Neuron (in vitro differentiated cells): ENCODE data around the gene DGCR8.

Source experiments
- H2AFZ ChIP-seq: one replicate; pipeline ENCODE4 v1.6.1; 2013; ENCODE audit warnings: low read depth, mild to moderate bottlenecking, inconsistent platforms, low read length, moderate library complexity
- H3K27me3 ChIP-seq: one replicate; pipeline ENCODE4 v1.6.1; 2013; ENCODE audit warnings: low read length; ENCODE audit not compliant: insufficient read depth
- H3K36me3 ChIP-seq: one replicate; pipeline ENCODE4 v1.6.1; 2013; ENCODE audit warnings: low read length; ENCODE audit not compliant: insufficient read depth
- H3K4me1 ChIP-seq: one replicate; pipeline ENCODE4 v1.6.1; 2013; ENCODE audit warnings: low read length; ENCODE audit not compliant: insufficient read depth
- H3K4me3 ChIP-seq: 2 replicates; pipeline ENCODE4 v1.5.1; 2013; ENCODE audit warnings: mild to moderate bottlenecking, low read length, moderate library complexity
- H3K9me3 ChIP-seq: one replicate; pipeline ENCODE4 v1.6.1; 2013; ENCODE audit warnings: low read length

Gene DGCR8

GRCh38 chr22:20079745-20080444 lies at the start of gene DGCR8:
TSS of gene DGCR8 (plus strand) at chr22:20080241. CDS start at chr22:20085964, 5,723 bp downstream.
- no peaks in the 10 kb centered on the region for H3K9me3 ChIP-seq
- H3K4me1 ChIP-seq = peaks cover 37% of the 10 kb centered on the region
- peaks cover 12% of the 10 kb centered on the region for H3K36me3 ChIP-seq
- peak within 1 kb of the TSS; percentile 79 for H3K4me3 ChIP-seq
- H3K27me3 ChIP-seq = no peaks in the 10 kb centered on the region
- peak within 1 kb of the TSS; percentile 51 for H2AFZ ChIP-seq

GRCh38 chr22:20031732-20032406 lies 48.2 kb upstream of the DGCR8 start:
- H3K4me1 ChIP-seq = no peaks in the 10 kb centered on the region
- no peaks in the 10 kb centered on the region for H3K36me3 ChIP-seq
- no peak overlapping the region for H2AFZ ChIP-seq
- H3K4me3 ChIP-seq = no peak overlapping the region
- no peaks in the 10 kb centered on the region for H3K27me3 ChIP-seq
- no peaks in the 10 kb centered on the region for H3K9me3 ChIP-seq

- Histone ChIP-seq H3K27me3 (no peaks in the 10 kb centered on the region), H2AFZ (no peak overlapping the region), H3K4me3 (no peak overlapping the region), H3K4me1 (no peaks in the 10 kb centered on the region), H3K36me3 (no peaks in the 10 kb centered on the region), H3K9me3 (no peaks in the 10 kb centered on the region)
These were observed 47.5 kb upstream of the DGCR8 start for GRCh38 chr22:20032407-20032991.

DNA sequence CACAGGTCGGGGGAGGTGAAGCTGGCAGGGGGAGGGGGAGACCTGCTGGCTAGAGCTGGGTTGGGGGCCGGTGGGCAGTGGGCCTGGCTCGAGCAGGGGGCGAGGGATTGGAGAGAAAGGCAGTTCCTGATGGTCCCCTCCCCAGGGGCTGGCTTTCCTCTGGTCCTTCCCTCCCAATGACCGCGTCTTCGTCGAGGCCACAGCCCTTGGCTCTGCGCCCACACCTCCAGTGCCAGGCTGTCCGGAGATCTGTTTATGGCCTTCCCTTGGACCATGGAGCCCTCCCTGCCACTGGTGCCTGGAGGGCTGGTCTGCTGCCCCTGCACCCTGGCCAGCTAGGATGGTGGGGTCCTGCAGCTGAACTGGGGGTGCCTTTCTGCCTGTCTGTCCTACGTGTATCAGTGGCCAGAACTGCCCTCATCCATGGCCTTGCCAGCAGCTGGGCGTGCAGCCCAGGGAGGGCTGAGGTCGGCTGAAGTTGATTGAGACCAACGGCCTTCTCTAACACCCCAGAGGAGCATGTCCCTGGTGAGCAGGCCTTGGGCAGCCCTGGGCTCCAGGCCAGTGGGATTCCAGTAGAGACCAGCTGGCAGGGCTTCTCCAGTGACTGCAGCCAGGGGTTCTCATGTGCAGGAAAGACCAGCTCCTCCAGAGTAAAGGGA lies 46.9 kb upstream of the DGCR8 start:
- Histone ChIP-seq H3K36me3 (no peaks in the 10 kb centered on the region), H3K27me3 (no peaks in the 10 kb centered on the region), H3K9me3 (no peaks in the 10 kb centered on the region)

GRCh38 chr22:20034143-20034542 lies 45.9 kb upstream of the DGCR8 start:
- H3K36me3 ChIP-seq = no peaks in the 10 kb centered on the region
- H3K4me3 ChIP-seq = no peak overlapping the region
- H3K27me3 ChIP-seq = no peaks in the 10 kb centered on the region
- H3K9me3 ChIP-seq = no peaks in the 10 kb centered on the region
- no peaks in the 10 kb centered on the region for H3K4me1 ChIP-seq
- H2AFZ ChIP-seq = no peak overlapping the region

More for the DNA sequence above, 46.9 kb upstream of the DGCR8 start:
- Histone ChIP-seq H3K4me3 (no peak overlapping the region), H3K4me1 (no peaks in the 10 kb centered on the region), H2AFZ (no peak overlapping the region)

DNA sequence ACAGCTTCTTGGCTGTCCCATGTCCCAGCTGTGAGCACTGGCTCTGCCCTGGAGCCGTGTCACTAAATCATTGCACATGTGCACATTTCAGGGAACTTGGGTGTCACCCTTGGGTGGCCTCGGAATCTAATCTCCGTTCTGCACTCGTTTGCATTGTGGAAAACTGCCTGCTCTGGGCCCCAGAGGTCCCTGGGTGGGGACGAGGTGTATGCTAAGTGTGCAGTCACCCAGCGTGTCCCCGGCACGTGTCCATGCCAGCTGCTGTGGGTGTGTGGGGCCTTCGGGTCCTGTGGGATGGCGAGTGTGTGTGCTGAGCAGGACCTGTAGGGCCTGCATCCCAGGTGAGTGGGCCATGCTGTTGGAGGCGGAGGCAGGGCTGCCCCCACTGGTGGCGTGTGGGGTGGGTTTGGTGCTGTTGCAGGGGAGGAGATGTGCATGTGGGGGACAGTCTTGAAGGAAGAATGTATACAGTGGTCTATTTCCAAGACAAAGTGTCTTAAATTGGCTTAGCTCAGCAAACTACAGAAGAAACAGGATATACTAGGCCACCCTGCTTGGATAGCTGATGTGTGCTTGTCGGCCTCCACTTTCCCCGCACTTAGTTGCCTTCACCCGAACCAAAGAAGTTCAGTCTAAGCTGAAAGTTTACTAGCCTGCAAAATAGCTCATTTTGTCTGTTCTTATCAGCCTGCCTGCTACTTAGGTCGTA lies 44.5 kb upstream of the DGCR8 start:
- no peaks in the 10 kb centered on the region for H3K27me3 ChIP-seq
- H3K4me1 ChIP-seq = no peaks in the 10 kb centered on the region
- H3K36me3 ChIP-seq = no peaks in the 10 kb centered on the region
- H3K9me3 ChIP-seq = no peaks in the 10 kb centered on the region
- no peak overlapping the region for H3K4me3 ChIP-seq
- H2AFZ ChIP-seq = no peak overlapping the region

DNA sequence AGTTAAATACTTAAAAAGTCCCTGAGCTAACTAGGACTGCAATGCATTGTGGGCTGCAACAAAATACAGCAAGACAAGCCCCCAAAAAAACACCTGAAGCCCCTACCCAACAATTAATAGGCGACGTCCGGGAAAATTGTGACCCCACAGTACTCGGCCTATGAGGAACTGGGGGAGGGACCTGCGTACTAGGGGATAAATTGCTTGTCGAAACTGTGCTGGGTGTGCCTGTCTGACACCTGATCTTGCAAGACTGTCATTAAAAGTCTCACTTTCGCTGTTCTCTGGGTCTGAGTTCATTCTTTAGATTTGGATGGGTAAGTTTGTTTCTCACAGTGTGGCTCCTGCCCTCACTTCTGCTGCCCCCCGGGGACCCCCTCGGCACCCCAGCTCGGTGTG lies 44.0 kb upstream of the DGCR8 start:
- H3K9me3 ChIP-seq = no peaks in the 10 kb centered on the region
- H3K4me1 ChIP-seq = no peaks in the 10 kb centered on the region
- H3K4me3 ChIP-seq = no peak overlapping the region
- no peaks in the 10 kb centered on the region for H3K27me3 ChIP-seq
- H2AFZ ChIP-seq = no peak overlapping the region
- H3K36me3 ChIP-seq = peaks cover 4% of the 10 kb centered on the region

DNA sequence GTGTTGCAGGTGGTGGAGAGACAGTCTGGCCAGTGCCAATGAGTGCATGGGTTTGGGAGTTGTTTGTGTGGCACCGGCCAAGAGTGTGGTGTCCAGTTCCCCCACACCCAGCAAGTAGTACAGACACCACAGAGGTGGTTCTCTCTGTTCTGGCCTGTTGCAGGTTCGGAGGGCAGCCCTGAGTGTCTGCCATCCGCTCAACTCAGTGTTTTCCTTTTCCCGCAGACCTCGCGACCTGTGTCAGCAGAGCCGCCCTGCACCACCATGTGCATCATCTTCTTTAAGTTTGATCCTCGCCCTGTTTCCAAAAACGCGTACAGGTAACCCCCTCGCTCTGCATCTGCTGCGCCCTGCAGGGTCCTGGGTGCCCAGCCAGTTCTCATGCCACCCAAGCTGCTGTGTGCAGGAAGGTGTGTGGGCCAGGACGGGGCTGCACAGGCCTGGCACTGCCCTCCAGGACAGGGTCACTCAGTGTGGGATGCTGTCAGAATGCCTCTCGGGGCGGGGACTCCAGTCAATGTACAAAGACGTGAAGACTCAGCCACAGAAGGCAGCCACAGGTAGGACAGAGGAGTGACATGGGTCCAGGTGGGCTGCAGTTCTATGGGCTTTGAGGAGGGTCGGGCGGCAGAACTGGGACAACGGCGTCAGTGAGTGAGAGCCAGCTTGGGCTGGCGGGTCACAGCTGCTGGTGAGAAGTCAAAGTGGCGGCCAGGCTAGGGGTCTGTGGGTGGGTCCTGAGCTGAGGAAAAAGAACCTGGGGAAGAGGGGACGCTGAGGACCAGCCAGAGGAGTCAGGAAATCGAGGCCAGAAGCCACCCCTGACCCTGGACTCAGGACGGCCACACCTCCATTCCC lies 43.3 kb upstream of the DGCR8 start:
- no peak overlapping the region for H2AFZ ChIP-seq
- H3K27me3 ChIP-seq = no peaks in the 10 kb centered on the region
- no peaks in the 10 kb centered on the region for H3K9me3 ChIP-seq
- H3K36me3 ChIP-seq = peaks cover 4% of the 10 kb centered on the region
- no peaks in the 10 kb centered on the region for H3K4me1 ChIP-seq
- H3K4me3 ChIP-seq = no peak overlapping the region

DNA sequence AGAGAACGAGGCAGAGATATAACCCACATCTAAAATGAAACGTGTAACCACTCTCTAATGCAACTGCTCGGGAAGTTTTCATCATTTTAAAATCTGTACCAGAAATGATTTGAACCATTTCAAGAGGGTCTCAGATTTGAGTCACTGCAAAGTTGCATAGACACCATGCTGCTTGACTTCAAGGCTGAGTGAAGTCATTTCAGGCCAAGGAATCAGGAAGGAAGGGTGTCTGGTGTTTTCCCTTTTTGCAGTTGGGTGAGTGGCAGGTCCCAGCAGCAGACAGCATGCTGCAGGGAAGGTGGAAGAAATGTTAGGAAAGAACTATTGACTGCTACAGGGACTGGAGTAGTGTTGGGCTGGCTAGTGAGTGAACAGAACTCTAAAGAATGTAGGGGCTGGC lies 42.6 kb upstream of the DGCR8 start:
- H3K9me3 ChIP-seq = no peaks in the 10 kb centered on the region
- no peak overlapping the region for H3K4me3 ChIP-seq
- no peaks in the 10 kb centered on the region for H3K4me1 ChIP-seq
- H2AFZ ChIP-seq = no peak overlapping the region
- no peaks in the 10 kb centered on the region for H3K27me3 ChIP-seq
- peaks cover 4% of the 10 kb centered on the region for H3K36me3 ChIP-seq

GRCh38 chr22:20038574-20038973 lies 41.5 kb upstream of the DGCR8 start:
- Histone ChIP-seq H3K9me3 (no peaks in the 10 kb centered on the region), H2AFZ (no peak overlapping the region), H3K27me3 (no peaks in the 10 kb centered on the region), H3K36me3 (peaks cover 8% of the 10 kb centered on the region), H3K4me1 (no peaks in the 10 kb centered on the region), H3K4me3 (no peak overlapping the region)

GRCh38 chr22:20039683-20040325 lies 40.2 kb upstream of the DGCR8 start:
- Histone ChIP-seq H3K27me3 (no peaks in the 10 kb centered on the region), H3K36me3 (peaks cover 13% of the 10 kb centered on the region), H3K4me3 (no peak overlapping the region)

More at GRCh38 chr22:20039683-20040325, 40.2 kb upstream of the DGCR8 start:
- Histone ChIP-seq H2AFZ (no peak overlapping the region), H3K9me3 (no peaks in the 10 kb centered on the region), H3K4me1 (no peaks in the 10 kb centered on the region)
